Measurements from ENCODE around the gene MMRN1. TPM values are rescaled to one million over a fixed set of nuclear protein-coding genes. Genes with fewer than 3 reads are reported as not detected.
A peak's percentile ranks its signal among the peaks of the same experiment; 100 is the strongest.
"Not testable (repeated sequence)": the region's sequence is repeated elsewhere in the genome, so short reads cannot be mapped to it uniquely, and the experiment has no call there.

Gene MMRN1
- total RNA-seq, 1 experiment from 2014 or later: not detected

- CTCF ChIA-PET; H3K4me3 ChIP-seq (ENCODE audit: low read depth in 2 of 2, low read length in 2 of 2); H3K4me1 ChIP-seq (ENCODE audit: control insufficient read depth, insufficient read depth, low read length); H3K36me3 ChIP-seq (ENCODE audit: control insufficient read depth, insufficient read depth, low read length); BruUV-seq (replicated peaks); H3K27ac ChIP-seq (ENCODE audit: low read length); POLR2A ChIA-PET; in situ Hi-C loops (cut with HindIII; ENCODE audit: low pct_unique_long_range_greater_than_20kb, low sequenced_read_pairs); H3K9me3 ChIP-seq (ENCODE audit: control insufficient read depth, insufficient read depth, low read depth, low read length); H3K27me3 ChIP-seq (ENCODE audit: control insufficient read depth, insufficient read depth, low read length): not testable (repeated sequence)
- DNase-seq (ENCODE audit: low read depth, low spot score) (peak; percentile 18), ATAC-seq (peak; percentile 88)
- TF ChIP-seq CTCF (IDR thresholded peaks at IDR 0.05): peak; percentile 74
- intact Hi-C loops (cut with micrococcal nuclease; ENCODE audit: unreplicated experiment): loop anchor here (5.0 kb wide), 5 partner anchors 245 to 745 kb away; no protein-coding TSS in a partner anchor
Measured at GRCh38 chr4:89901808-89902431, 7.3 kb downstream of the MMRN1 start.

GRCh38 chr4:89904524-89904923, 9.9 kb downstream of the MMRN1 start:
- Histone ChIP-seq H3K27me3 (ENCODE audit: control insufficient read depth, insufficient read depth, low read length) (no peaks in the 10 kb centered on the region), H3K27ac (ENCODE audit: low read length) (no peak overlapping the region), H3K4me3 (ENCODE audit: low read depth in 2 of 2, low read length in 2 of 2) (no peak overlapping the region), H3K4me1 (ENCODE audit: control insufficient read depth, insufficient read depth, low read length) (no peaks in the 10 kb centered on the region), H3K36me3 (ENCODE audit: control insufficient read depth, insufficient read depth, low read length) (no peaks in the 10 kb centered on the region), H3K9me3 (ENCODE audit: control insufficient read depth, insufficient read depth, low read depth, low read length) (no peaks in the 10 kb centered on the region)
- TF ChIP-seq POLR2AphosphoS5 (IDR thresholded peaks at IDR 0.05; ENCODE audit: low read depth, low read length): no peak
- no peak for TF ChIP-seq REST (IDR thresholded peaks at IDR 0.05; ENCODE audit: insufficient read depth in 1 of 2, low read depth in 2 of 2, low read length in 1 of 2)
- no peak for TF ChIP-seq SIN3A (IDR thresholded peaks at IDR 0.05; ENCODE audit: borderline replicate concordance, insufficient read depth, low read depth, low read length)
- no peak for TF ChIP-seq CTCF (IDR thresholded peaks at IDR 0.05)
- TF ChIP-seq TCF7L2 (IDR thresholded peaks at IDR 0.05; ENCODE audit: low read depth, low read length): no peak
- DNase-seq (ENCODE audit: low read depth, low spot score) (no peak), ATAC-seq (no peak)
- intact Hi-C loops (cut with micrococcal nuclease; ENCODE audit: unreplicated experiment) (loop anchor here (5.0 kb wide), 5 partner anchors 247 to 747 kb away; no protein-coding TSS in a partner anchor), in situ Hi-C loops (cut with HindIII; ENCODE audit: low pct_unique_long_range_greater_than_20kb, low sequenced_read_pairs) (no loop called here)
- ChIA-PET POLR2A (no interaction called here), CTCF (no interaction called here)
- no TSS peak for BruUV-seq (replicated peaks)
